PC-3 (cell line): ENCODE results near the gene PSAPL1. TPM values are rescaled to one million over a fixed set of nuclear protein-coding genes. Genes with fewer than 3 reads are reported as not detected.

ENCODE experiments used
- ATAC-seq: fragments of 200-7000 bp; cut with Tn5 transposase; 2 replicates; pipeline ENCODE4 v1.9.1; 2020; ENCODE audit warnings: mild to moderate bottlenecking, moderate library complexity
- BruUV-seq: library from RNA; stranded (reverse); fragments of 400-500 nt; replicated peaks from 2 replicates; lab custom pipeline; 2021; lab: Mats Ljungman, UMichigan
- CTCF ChIA-PET: fragments of 300-600 bp; sonication (Branson Sonifier 250); formaldehyde crosslinking; loops from one replicate; lab custom pipeline; 2022; ENCODE audit warnings: antibody characterized with exemption; lab: Charles Lee
- POLR2A ChIA-PET: fragments of 300-600 bp; sonication (Branson Sonifier 250); formaldehyde crosslinking; loops from one replicate; lab custom pipeline; 2022; ENCODE audit warnings: antibody characterized with exemption; ENCODE audit not compliant: unreplicated experiment; lab: Charles Lee
- DNase-seq: peaks from one replicate; pipeline ENCODE4 v3.0.0-alpha.2; 2015
- H2AFZ ChIP-seq: fragments of 300-600 bp; sonication (generic); 2 replicates; pipeline ENCODE4 v1.6.0; 2016; ENCODE audit warnings: antibody characterized with exemption, low read length
- H3F3A ChIP-seq: fragments of 300-600 bp; sonication (generic); one replicate; pipeline ENCODE4 v1.6.0; 2017; ENCODE audit warnings: antibody characterized with exemption, low read length, control low read depth, mild to moderate bottlenecking; ENCODE audit not compliant: unreplicated experiment
- H3K27ac ChIP-seq: fragments of 300-600 bp; sonication (generic); 2 replicates; pipeline ENCODE4 v1.5.1; 2016; ENCODE audit warnings: mild to moderate bottlenecking, low read length
- H3K27me3 ChIP-seq: fragments of 300-600 bp; sonication (generic); 2 replicates; pipeline ENCODE4 v1.6.1; 2016; ENCODE audit warnings: low read length, mixed read lengths
- H3K36me3 ChIP-seq: fragments of 300-600 bp; sonication (generic); 2 replicates; pipeline ENCODE4 v1.6.1; 2016; ENCODE audit warnings: low read depth, mixed run types, low read length, mixed read lengths
- H3K4me1 ChIP-seq: fragments of 300-600 bp; sonication (generic); 2 replicates; pipeline ENCODE4 v1.5.1; 2016; ENCODE audit warnings: low read length; ENCODE audit not compliant: insufficient read depth
- H3K4me2 ChIP-seq: fragments of 300-600 bp; sonication (generic); 2 replicates; pipeline ENCODE4 v1.6.0; 2016; ENCODE audit warnings: low read length
- H3K4me3 ChIP-seq: fragments of 300-600 bp; sonication (generic); 2 replicates; pipeline ENCODE4 v1.5.1; 2016; ENCODE audit warnings: mild to moderate bottlenecking, low read length, mixed read lengths
- H3K79me2 ChIP-seq: fragments of 300-600 bp; sonication (generic); 2 replicates; pipeline ENCODE4 v1.6.1; 2017; ENCODE audit warnings: low read length, mixed read lengths
- H3K9ac ChIP-seq: fragments of 300-600 bp; sonication (generic); 2 replicates; pipeline ENCODE4 v1.6.0; 2016; ENCODE audit warnings: mild to moderate bottlenecking, low read length
- H3K9me2 ChIP-seq: fragments of 300-600 bp; sonication (generic); replicated peaks from 2 replicates; pipeline ENCODE4 v1.6.1; 2016; ENCODE audit warnings: mixed run types, low read length, mixed read lengths
- H3K9me3 ChIP-seq: fragments of 300-600 bp; sonication (generic); 2 replicates; pipeline ENCODE4 v1.6.1; 2016; ENCODE audit warnings: low read length, mixed read lengths
- H4K20me1 ChIP-seq: fragments of 300-600 bp; sonication (generic); 2 replicates; pipeline ENCODE4 v1.6.1; 2016; ENCODE audit warnings: low read length, mixed read lengths
- EZH2 ChIP-seq: fragments of 300-600 bp; sonication (generic); IDR thresholded peaks from one replicate; pipeline ENCODE4 v1.6.1; 2017; ENCODE audit warnings: antibody characterized with exemption, mild to moderate bottlenecking, low read length; ENCODE audit not compliant: unreplicated experiment
- EZH2phosphoT487 ChIP-seq: fragments of 300-600 bp; sonication (generic); IDR thresholded peaks from 2 replicates; pipeline ENCODE4 v1.6.1; 2018; ENCODE audit warnings: mild to moderate bottlenecking, antibody characterized with exemption, low read length, borderline replicate concordance
- intact Hi-C: fragments of 100-400 bp; cut with micrococcal nuclease; formaldehyde crosslinking; loops from 2 replicates; pipeline ENCODE4 v1.9.0; 2023
- total RNA-seq: library from RNA; depleted of rRNA; stranded (reverse); fragments of >200 nt; gene quantifications from 2 replicates; pipeline ENCODE4 v1.2.3, GENCODE V29; 2014
- TF ChIP-seq, protein P1 (sequence below): fragments of 300-600 bp; sonication (generic); conservative IDR thresholded peaks from 2 replicates; pipeline ENCODE4 v1.5.1; 2017; ENCODE audit warnings: antibody characterized with exemption, low read depth, mild to moderate bottlenecking, low read length

PSAPL1 gene
- total RNA-seq, 1 experiment from 2014 or later = 0.15 TPM

DNA sequence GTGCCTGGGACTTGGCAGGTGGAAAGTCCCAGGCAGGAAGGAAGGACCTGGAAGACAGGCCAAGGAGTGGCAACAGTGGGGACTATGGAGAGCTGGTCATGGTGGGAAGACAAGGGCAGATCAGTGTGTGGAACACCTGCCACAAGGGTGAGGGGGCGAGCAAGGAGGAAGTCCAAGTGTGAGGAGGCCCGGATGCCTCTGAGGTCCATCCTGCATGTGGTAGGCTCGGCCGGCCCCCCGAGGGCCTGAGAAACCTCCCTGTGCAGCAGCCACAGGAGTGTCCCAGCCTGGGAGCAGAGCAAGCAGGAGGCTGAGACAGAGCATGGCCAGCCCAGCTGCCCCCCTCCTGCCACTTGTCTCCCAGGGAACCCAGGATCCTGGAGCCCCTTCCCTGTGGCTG, 40.5 kb upstream of the PSAPL1 start:
- Histone ChIP-seq H3K4me3 (no peak overlapping the region), H3K9ac (no peak overlapping the region), H3K9me3 (no peaks in the 10 kb centered on the region), H3K79me2 (no peaks in the 10 kb centered on the region), H2AFZ (no peak overlapping the region), H3F3A (no peaks in the 10 kb centered on the region), H3K27ac (no peak overlapping the region), H3K4me1 (no peaks in the 10 kb centered on the region), H3K27me3 (no peaks in the 10 kb centered on the region), H3K36me3 (no peaks in the 10 kb centered on the region), H3K4me2 (no peak overlapping the region), H4K20me1 (no peaks in the 10 kb centered on the region), H3K9me2 (no peaks in the 10 kb centered on the region)
- CTCF ChIA-PET = no interaction called here
- intact Hi-C loops = no loop called here
- ATAC-seq = no peak
- POLR2A ChIA-PET = no interaction called here
- no peak for DNase-seq
- BruUV-seq = no TSS peak
- TF ChIP-seq, protein P1, sequence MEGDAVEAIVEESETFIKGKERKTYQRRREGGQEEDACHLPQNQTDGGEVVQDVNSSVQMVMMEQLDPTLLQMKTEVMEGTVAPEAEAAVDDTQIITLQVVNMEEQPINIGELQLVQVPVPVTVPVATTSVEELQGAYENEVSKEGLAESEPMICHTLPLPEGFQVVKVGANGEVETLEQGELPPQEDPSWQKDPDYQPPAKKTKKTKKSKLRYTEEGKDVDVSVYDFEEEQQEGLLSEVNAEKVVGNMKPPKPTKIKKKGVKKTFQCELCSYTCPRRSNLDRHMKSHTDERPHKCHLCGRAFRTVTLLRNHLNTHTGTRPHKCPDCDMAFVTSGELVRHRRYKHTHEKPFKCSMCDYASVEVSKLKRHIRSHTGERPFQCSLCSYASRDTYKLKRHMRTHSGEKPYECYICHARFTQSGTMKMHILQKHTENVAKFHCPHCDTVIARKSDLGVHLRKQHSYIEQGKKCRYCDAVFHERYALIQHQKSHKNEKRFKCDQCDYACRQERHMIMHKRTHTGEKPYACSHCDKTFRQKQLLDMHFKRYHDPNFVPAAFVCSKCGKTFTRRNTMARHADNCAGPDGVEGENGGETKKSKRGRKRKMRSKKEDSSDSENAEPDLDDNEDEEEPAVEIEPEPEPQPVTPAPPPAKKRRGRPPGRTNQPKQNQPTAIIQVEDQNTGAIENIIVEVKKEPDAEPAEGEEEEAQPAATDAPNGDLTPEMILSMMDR = no peak
- TF ChIP-seq EZH2phosphoT487 (no peak), EZH2 (no peak)

DNA sequence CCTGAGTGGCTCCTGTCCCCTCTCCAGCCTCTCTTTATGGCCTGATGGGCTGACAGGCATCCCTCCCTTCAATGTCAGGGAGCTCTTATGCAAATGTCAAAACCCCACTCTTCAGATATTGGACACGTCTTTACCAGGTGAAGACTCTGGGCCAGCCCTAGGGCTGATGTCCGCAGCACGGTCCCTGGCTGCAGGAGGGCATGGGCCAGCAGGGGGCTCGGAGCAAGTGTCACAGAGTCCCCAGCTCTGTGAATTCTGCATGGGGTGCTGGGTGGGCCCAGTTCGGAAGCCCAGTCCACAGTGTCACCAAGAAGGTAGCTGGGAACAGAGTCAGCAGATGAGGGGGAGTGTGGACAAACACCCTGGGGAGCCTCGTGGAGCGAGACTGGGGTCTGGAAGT, 39.6 kb upstream of the PSAPL1 start:
- Histone ChIP-seq H3K27ac (no peak overlapping the region), H2AFZ (no peak overlapping the region), H3K9me2 (no peaks in the 10 kb centered on the region), H3K9ac (no peak overlapping the region), H3K4me1 (no peaks in the 10 kb centered on the region), H3K79me2 (no peaks in the 10 kb centered on the region), H4K20me1 (no peaks in the 10 kb centered on the region), H3K4me2 (no peak overlapping the region), H3K36me3 (no peaks in the 10 kb centered on the region), H3K27me3 (no peaks in the 10 kb centered on the region), H3K4me3 (no peak overlapping the region), H3F3A (no peaks in the 10 kb centered on the region), H3K9me3 (no peaks in the 10 kb centered on the region)
- DNase-seq = no peak
- intact Hi-C loops = no loop called here
- TF ChIP-seq EZH2phosphoT487 (no peak), EZH2 (no peak)
- TF ChIP-seq, protein P1 = no peak
- BruUV-seq = no TSS peak
- ATAC-seq = no peak
- ChIA-PET CTCF (no interaction called here), POLR2A (no interaction called here)

DNA sequence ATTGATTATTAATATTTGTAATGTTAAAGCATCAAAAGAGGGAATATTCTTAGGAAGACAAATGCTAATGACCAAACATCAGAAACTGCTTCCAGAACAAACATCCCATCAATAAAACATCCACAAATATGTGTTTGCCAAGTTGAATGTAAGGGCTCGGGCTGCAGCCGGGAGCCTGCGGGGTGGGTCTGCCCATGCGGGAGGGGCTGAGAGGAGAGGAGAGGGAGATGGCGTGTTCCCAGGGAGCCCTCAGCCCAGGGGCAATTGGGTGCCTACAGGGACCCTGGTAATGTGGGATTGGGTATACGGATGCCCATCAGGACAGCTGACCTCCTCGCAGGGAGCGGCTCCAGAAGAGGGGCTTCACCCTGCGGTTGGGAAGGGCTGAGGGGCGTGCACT, 38.4 kb upstream of the PSAPL1 start:
- no TSS peak for BruUV-seq
- Histone ChIP-seq H3F3A (no peaks in the 10 kb centered on the region), H4K20me1 (no peaks in the 10 kb centered on the region), H3K4me3 (no peak overlapping the region), H2AFZ (no peak overlapping the region), H3K9ac (no peak overlapping the region), H3K27me3 (no peaks in the 10 kb centered on the region), H3K4me2 (no peak overlapping the region), H3K4me1 (no peaks in the 10 kb centered on the region), H3K36me3 (no peaks in the 10 kb centered on the region), H3K27ac (no peak overlapping the region), H3K9me2 (no peaks in the 10 kb centered on the region), H3K79me2 (no peaks in the 10 kb centered on the region), H3K9me3 (no peaks in the 10 kb centered on the region)
- no peak for TF ChIP-seq EZH2
- TF ChIP-seq, protein P1 = no peak
- no peak for TF ChIP-seq EZH2phosphoT487
- intact Hi-C loops = no loop called here
- POLR2A ChIA-PET = no interaction called here
- DNase-seq (no peak), ATAC-seq (no peak)
- CTCF ChIA-PET = interaction anchor here (0.5 kb wide), 1 partner anchor 158 kb away, joined by 3 read pairs; no protein-coding TSS in a partner anchor
